Fibroblast of peridontal ligament (primary cell): ENCODE measurements around the gene SELENOS.

Experiments
- DNase-seq: peaks from one replicate; pipeline ENCODE4 v3.0.0-alpha.2; 2010; ENCODE audit errors: extremely low read depth

Gene SELENOS

DNA sequence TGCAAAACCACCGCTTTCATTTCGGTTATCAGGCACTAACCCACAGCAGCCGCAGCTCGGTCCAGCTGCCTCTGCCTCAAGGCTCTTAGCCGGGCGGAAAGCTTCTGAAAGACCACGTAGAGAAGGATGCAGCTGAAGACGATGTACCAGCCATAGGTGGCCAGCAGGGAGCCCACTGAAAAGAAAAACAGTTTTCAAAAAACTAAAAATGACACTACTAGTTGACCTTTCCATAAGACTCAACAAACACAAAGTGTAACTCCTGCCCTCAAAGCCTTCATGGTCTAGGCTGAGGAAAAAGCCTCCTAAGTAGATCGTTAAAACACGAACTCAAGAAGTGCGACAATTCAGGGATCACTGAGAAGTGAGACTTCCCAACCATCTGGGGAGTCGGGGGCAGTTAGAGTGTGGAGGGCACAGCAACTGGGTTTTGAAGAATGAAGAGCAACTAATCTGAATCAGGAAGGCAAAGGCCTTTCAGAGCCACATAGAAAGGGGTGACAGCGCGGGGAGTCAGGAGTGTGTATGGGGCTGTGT, 716 bp downstream of the SELENOS start:
- DNase-seq: peak; percentile 46

- no peak for DNase-seq
Observed at GRCh38 chr15:101275018-101275417, 2.3 kb downstream of the SELENOS start.

GRCh38 chr15:101273534-101273933, 3.8 kb downstream of the SELENOS start:
- no peak for DNase-seq

- DNase-seq: no peak
Observed at GRCh38 chr15:101272584-101272983, 4.7 kb downstream of the SELENOS start.

DNA sequence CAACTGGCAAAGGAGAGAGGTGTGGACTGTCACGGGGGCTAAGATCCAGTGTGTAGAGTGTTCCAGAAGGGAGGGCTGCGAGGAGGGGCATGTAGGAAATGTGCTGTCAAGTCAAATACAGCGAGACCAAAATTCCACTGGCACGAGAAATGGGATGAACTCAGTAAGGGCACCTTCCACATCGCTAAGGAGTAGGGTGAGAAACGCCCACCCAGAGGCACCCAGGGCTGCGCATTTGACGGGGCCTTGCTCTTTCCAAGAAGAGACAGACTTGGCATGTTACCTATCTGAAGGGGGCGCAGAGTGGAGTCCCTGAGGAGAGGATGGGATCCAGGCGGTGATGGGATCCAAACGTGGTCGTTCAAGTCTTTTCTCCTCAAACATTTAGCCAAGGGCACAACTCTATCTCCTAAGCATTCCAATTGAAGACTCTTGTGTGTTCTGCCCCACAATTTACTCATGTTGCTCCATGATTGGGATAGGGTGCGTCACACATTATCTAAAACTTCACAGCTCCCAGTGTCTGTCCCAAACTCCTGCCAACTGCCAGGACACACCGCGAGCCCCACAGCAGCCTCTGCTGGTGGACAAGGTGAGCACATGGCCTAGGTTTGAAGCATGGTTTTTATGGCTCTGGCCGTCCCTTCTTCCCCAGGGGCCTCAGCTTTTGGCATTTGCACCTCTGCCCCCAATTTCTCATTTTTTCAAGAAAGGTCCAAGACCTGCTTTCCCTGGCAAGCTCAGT, 7.6 kb downstream of the SELENOS start:
- no peak for DNase-seq

- peak; percentile 96 for DNase-seq
Observed at GRCh38 chr15:101267320-101268104, 9.8 kb downstream of the SELENOS start.

GRCh38 chr15:101266787-101267186, 10.5 kb downstream of the SELENOS start:
- no peak for DNase-seq

GRCh38 chr15:101266034-101266433, 11.3 kb downstream of the SELENOS start:
- DNase-seq: peak; percentile 92

GRCh38 chr15:101264911-101265641, 12.2 kb downstream of the SELENOS start:
- no peak for DNase-seq

DNA sequence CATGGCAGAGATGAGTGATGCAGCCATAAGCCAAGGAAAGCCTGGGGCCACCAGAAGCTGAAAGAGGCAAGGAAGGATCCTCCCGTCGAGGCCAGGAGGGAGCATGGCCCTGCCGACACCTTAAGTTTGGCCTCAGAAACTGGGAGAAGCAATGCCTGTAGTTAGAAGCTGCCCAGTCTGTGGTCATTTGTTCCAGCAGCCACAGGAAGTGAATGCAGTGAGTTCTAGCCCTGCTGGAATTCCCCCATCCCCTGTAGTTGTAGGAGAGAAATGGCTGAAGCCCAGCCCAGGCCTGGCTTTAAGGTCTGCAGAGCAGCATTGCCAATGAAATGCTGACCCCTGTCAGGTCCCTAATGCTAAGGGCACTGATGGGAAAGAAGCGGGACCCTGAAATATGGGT, 13.3 kb downstream of the SELENOS start:
- DNase-seq: no peak

DNA sequence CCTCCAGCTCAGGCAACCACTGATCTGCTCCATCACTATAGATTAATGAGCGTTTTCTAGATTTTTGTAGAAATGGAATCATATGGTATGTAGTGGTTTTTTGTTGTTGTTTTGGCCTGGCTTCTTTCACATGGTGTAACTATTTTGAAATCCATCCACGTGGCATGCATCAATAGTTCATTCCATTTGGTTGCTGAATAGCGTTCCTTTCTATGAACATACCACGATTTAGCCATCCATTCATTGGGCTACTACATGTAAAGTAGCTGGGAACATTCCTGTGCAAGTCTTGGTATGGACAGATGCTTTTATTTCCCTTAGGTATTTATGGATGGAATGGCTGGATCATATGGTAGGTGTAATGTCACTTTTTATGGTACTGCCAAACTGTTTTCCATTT, 14.7 kb downstream of the SELENOS start:
- no peak for DNase-seq

GRCh38 chr15:101258238-101259144, 18.8 kb downstream of the SELENOS start:
- peak; percentile 88 for DNase-seq

DNA sequence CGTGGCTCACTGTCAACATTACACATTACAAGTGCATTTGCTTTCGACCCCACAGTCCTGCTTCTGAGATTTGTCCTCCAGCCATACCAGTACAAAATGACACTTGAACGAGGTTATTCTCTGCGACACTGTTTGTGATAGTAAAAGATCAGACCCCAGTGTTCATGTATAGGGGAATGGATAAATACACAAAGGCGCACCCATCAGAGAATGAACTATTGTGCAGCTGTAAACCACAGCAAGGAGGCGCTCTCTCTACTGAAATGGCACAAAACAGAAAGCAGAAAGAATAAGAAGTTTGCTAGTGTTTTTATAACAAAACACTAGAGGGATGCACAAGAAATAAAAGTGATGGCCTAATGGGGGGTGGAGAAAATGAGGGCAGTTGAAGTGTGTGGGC, 20.5 kb downstream of the SELENOS start:
- DNase-seq: no peak

- peak; percentile 64 for DNase-seq
Observed at GRCh38 chr15:101255615-101256241, 21.6 kb downstream of the SELENOS start.

- peak; percentile 67 for DNase-seq
Observed at GRCh38 chr15:101255051-101255395, 22.3 kb downstream of the SELENOS start.

GRCh38 chr15:101254157-101255050, 22.9 kb downstream of the SELENOS start:
- DNase-seq: no peak

GRCh38 chr15:101252836-101253235, 24.4 kb downstream of the SELENOS start:
- DNase-seq: no peak

GRCh38 chr15:101251830-101252820, 25.2 kb downstream of the SELENOS start, which contains the start of gene CHSY1:
Gene CHSY1 (minus strand): TSS chr15:101252048. CDS start chr15:101251456, 592 bp downstream.
- DNase-seq: peak; percentile 93
